NCI-H1436 treated with DMSO at 0.1 percent for 48 hours (cell line): ENCODE results near the gene ORC4.

ENCODE experiments used
- DNase-seq: peaks from one replicate; lab custom pipeline; 2025; lab: John Stamatoyannopoulos, UW

ORC4 gene

DNA sequence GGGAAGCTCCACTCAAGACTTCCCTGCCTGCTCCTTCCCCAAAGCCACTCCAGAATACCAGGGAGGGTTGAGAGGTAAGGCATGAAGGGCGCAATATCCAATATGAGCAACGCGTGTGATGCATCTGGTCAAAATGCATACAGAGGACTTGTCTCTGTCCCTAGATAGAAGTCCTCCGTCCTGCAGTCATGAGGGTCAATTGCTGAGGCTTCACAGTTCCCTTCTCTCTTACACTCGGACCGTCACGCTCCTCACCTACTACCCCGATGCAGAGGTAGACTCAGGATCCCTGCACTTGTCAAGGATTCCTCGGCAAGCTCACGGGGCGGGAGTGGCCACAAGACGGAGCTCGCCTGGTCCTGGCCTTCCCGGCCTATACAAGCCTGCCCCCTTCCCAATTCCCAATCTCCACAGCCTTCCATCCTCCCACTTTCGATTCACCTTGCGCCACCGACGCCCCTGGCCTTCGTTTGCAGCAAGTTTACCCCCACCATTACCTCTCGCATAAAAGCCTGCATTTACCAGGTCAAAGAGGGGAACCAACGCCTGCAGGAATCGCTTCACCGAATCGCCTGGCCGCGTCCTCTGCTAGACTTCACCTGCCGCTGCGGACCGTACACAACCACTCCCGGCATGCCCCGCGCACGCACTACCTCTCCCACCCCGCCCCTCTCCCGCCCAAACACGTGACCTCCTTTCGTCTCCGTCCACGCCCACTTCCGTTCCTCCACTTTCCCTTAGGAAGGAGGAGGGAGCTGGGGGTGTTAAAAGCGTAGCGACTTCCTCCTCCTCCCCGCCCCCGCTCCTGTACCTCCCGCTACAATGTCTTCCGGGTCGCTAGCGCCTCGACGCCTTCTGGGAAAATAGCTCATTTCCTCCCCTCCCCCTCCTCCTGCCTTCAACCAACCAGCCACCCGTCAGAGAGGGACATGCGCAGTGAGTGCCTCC, at the start of gene ORC4:
ORC4 (minus strand) TSS at position 627 of the 948 bp plus-strand sequence. CDS start 44,779 bp downstream, outside the sequence.
- DNase-seq = peak; percentile 96

DNA sequence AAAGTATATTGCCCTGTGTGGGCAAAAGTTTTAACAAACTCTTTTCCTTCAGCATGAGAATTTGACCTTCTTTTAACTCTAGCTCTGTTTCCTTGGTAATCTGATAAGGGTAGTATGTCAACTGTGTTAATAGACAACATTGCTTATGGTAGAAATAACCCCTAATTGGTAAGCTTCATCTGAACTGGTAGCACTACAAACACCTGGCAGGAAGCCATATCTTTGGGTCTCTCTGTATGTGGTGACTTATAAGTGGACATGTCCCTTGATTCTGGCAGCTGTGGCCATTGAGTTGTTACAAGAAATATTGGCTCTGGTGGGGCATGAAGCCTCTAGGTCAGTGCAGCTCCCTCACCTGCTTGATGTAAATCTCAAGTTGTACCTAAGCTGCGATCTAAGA, 47.3 kb upstream of the ORC4 start:
- DNase-seq = no peak

DNA sequence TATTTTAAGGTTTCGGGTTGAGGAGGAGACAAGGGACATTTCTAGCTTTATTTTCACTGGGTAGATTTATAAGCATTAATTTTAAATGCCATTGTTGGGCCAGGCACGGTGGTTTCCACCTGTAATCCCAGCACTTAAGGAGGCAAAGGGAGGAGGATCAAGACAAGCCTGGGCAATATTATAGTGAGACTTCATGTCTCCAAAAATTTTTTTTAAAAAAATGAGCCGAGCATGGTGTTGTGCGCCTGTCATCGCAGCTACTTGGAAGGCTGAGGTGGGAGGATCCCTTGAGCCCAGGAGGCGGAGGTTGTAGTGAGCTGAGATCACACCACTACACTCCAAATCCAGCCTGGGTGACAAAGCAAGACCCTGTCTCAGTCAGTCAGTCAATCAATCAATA, 45.4 kb upstream of the ORC4 start:
- no peak for DNase-seq

DNA sequence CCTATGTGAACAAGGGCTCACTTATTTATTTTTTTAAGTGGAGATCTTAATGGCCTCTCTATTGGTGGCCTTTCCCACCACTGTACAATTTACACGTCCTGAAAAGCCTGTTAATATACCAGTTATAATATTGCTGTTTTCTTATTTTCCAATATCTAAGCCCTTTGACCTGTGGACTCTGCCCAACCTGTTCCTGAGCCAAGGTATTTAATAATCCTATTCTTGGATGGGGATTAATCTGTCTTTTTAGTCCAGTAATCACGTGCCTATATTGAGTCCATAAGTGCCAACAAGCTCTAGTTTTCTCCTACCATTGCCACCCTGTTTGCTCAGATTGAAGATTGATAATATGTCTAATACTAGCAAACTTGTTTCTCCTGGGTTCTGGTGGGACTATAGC, 43.1 kb upstream of the ORC4 start:
- DNase-seq = no peak

DNA sequence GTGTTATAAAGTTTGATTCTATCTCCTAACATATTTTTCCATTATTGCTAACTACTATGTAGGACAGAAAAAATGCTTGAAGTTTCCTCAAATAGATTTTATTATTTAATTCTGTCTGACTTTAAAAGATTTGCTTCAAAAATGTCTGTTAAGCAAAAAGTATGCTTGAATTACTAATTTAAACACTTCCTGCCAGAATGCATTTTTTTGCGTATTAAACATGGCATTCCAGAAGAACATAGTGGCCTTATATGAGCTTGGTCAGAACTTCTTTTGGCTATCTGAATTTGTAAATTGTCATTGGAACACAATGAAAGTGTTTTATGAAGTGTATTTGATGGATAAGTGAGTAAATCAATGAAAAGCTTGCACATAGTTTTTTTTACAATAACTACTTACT, 38.1 kb upstream of the ORC4 start:
- DNase-seq = no peak

DNA sequence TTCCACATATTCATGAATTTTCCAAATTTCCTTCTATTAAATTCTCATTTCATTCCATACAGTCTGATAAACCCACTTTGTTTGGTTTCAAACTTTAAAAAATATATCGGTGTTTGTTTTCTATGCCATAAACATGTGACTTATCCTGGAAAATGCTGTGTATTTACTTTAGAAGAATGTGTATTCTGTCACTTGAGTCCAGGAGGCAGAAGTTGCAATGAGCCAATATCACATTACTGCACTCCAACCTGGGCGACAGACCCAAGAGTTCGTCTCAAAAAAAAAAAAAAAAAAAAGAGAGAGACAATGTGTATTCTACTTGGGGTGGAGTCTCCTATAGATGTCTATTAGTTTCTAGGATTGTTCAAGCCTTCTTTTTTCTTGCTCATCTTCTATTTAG, 32.1 kb upstream of the ORC4 start:
- no peak for DNase-seq

DNA sequence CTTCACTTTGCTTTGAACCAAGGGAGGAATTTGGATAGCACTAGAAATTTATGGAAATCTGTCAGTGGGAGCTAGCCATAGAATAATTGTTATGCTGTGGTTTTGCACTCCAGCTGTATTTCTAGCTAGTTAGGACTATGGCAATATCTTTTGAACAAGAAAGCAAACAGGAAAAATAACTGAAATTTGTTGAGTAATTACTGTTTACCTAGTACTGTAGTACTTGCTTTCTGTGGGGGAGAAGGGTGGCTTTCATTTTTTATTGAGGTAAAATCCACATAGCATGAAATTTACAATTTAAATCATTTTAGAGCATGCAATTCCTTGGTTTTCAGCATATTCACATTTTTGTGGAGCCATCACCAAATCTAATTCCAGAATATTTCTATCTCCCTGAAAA, 28.7 kb upstream of the ORC4 start:
- no peak for DNase-seq

DNA sequence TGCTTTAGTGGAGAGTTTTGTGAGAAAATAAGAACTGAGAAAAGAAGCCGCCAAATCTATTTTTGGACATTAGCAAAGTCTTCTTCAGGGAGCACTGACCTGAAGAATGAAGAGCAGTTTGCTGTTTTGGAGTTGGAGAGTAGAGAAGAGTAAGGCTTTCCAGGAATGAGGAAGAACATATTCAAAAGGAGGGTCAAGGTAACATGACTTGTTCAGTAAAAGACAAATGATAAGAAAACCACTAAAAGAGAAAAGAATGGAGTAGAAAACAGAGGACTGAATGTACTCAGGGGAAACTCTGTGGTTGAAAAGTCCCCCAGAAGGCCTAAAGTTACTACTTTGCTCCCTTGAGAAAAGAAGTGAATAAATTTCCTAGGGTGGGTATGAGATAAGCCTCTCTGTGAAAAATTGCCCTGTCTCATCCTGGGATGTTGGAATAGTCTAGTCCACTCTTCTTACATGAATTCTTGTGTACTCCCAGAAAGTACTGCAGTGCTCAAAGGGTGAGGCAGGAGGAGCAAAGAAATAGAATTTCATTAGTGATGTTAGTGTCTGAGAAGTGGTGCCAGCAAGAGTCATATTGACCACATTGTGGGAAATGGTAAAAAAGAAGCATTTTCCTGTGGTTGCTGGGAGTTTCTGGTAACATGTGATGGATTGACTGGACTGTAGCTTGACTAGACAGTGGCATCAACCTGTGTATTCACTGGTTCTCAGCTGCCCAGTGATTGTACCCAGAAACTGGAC, 28.1 kb upstream of the ORC4 start:
- no peak for DNase-seq

DNA sequence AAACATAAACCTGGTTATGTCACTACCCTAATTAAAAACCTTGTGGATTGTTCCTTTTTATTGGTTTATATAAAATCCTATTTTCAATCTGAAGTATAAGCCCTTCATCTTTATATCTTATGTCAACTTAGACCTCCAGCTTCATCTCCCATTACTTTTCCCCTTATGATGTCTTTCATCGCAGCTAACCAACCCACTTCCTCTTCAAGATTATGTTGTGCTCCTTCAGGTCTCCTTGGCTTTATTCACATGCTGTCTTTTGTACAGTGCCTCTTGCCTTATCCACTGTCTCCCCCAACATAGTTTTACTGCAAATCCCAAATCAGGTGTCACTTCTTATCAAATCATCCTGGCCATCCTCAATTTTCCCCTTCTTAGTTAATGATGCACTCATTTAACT, 26.3 kb upstream of the ORC4 start:
- DNase-seq = no peak

DNA sequence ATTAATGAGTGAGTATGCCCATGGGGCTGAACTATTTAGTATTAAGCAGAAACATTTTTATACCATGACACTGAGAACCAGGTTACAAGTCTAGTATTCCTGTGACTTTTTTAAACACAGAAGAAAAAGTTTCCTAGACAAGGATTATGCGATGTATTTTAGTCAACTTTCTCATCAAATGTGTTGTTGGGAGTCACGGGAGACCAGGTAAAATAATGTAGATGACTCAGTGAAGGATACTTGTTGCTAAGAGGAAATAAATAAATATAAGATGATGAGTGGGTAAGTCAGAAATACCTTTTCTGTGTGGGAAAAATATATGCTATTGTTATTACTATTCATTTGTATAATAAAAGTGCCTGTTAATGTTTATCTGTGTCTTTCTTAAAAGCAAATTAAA, 23.8 kb upstream of the ORC4 start:
- DNase-seq = no peak

DNA sequence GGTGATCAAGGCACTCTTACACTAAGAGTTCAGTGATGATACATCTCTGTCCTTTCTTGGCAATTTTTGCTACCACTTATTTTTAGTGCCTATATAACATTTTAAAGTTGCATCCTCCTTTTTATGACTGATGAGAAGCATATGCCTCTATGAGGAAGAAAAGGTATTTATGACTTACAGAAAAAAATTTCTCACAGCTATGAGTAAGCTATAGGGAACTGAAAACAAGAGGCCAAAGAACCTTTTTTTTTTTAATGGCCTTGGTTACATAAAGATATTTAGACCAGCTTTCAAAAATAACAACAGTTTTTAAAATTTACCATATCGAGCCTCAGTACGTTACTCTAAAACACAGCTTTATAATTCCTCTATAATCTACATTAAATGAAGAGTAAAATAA, 21.7 kb upstream of the ORC4 start:
- DNase-seq = no peak

DNA sequence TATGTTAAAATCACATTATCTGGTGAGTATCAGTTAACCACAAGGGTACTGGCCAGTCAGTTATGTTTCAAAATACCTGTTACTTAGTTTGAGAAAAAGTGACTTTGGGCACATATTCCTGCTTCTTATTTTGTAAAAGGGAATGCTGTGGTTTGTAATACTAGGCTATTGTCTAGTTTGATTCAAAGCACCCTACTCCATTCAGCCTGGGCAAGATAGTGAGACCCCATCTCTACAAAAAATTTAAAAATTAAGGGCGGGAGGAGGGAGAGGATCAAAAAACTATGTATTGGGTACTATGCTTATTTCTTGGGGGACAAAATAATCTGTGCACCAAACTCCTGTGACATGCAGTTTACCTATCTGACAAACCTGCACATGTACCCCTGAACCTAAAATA, 19.2 kb upstream of the ORC4 start:
- no peak for DNase-seq

DNA sequence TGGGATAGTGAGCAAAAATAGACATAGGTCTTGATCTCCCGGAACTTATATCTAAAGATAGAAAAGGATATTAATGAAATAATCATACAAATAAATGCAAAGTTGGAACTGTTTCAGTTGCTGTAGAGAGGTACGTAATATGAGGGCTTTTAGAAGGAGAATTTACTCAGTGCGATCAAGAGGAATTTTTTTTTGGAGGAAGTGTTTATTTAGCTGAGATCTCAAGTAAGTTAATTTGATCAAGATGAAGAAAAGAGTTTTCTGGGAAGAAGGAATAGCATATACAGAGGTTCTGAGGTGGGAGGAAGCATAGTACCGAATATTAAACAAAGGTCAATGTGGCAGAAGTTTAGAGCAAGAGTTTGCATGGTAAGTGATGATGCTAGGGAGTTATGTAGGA, 11.7 kb upstream of the ORC4 start:
- DNase-seq = no peak

DNA sequence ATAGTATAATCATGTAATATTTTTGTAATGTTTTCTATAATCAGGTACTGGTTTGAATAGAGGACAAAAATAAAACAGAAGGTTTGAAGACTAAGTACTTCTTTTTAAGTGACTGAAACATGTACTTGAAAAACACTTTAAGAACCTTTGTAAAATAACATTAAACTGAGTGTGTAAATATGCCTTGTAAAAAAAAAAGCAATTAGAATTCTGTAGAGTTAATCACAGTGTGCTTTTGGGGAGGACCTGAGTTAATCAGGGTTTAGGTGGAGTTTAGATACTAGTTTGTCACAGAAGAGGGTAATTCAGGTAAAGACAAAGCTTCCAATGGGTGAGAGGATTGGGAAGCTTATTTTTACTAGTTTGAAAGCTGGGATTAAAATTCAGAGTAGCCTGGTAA, 10.6 kb upstream of the ORC4 start:
- DNase-seq = no peak

DNA sequence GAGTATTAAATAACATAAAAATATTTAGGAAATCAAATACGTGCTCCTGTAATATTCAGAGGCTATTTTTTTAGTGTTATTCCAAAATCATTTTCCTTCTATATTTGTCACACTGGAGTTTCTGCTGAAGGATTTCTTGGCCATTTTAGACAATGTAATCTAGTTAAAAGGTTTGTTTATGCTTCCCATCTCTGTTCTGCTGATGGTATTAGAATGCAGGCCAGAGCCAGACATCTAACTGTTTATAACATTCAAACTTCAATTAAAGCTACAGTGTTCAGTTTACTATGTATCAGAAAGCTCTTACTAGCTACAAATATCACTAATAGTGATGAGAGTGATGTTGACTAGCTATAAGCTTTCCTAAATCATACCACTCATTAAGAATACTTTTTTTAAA, 8.2 kb upstream of the ORC4 start:
- DNase-seq = no peak

DNA sequence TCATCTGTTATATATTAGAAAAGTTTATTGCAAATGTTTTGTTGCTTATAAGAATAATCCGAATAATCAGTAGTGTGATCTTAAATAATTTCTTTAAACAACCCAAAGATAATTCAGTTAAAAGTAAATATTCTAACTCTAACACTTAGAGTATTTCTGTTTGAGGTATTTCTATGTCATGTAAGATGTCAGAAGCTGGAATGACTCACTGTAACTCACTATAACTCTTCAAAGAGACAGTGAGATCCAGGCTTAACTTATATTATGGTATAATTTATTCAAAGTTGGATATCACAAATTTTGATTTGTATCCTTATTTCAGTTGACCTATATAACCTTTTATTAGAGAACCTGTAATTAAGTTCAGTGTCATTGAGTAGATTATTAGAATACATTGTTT, 7.3 kb upstream of the ORC4 start:
- no peak for DNase-seq

DNA sequence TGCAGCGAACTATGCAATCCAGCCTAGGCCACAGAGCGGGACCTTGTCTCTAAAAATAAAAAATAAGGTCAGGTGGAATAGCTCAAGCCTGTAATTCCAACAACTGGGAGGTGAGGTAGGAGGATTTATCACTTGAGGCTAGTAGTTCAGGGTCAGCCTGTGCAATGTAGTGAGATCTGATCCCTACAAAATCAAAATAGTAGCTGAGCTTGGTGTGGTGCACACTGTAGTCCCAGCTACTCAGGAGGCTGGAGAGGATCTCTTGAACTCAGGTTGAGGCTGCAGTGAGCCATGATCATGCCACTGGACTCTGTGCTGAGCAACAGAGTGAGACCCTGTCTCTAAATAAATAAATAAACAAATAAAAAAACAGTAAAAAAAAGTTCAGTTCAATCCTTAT, 6.0 kb upstream of the ORC4 start:
- DNase-seq = no peak

DNA sequence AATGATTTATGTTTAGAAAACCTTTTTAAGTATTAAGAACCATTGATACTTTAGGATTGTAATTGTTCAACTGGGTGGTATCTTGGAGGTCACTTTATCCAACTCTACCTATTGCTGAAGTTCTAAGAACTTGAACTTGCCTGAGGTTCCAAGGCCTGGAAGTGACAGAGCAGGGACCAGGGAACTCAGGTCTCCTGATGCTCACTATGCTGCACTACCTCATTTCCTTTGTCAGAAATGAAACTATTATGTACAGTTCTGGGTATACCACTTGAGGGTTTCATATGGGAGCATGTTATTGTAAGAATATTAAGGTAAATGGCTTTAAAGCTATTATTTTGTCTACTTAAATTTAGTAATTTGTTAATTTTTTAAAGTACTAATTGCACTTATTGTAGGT, 3.3 kb upstream of the ORC4 start:
- no peak for DNase-seq

DNA sequence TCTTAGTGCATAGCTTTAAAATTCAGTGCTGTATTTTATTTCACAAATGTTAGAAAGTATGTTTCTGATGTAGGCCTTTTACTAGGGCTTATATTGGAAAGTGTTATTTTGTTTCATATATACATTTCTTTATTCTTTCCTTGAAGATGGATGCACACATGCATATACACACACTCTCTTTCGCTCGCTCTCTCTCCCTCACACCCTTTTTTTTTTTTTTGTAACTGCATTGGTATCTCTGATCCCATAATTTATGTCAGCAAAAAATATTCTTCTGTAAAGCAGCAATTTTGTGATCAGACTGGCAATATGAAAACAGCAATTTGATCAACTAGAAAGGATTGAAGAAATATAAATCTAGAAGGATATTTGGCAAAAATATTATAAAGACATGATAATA, 2.3 kb upstream of the ORC4 start:
- DNase-seq = no peak

DNA sequence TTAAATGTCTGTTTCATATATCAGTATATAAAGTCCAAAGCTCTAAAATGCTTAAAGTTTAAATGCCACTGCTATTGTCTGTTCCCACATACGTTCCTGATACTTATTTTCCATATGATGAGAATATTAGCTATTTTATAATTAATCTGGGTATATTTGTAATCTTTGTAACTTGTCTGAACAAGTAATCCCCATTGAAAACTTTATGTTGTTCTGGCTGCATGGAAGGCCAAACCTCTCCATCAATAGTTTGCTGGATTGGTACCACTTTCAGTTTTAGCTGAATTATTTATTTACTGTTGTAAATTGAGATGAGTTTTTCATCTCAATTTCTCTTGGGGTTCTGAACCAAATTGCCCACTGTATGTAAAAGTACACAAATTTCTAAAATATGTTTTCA, 1.8 kb upstream of the ORC4 start:
- no peak for DNase-seq

DNA sequence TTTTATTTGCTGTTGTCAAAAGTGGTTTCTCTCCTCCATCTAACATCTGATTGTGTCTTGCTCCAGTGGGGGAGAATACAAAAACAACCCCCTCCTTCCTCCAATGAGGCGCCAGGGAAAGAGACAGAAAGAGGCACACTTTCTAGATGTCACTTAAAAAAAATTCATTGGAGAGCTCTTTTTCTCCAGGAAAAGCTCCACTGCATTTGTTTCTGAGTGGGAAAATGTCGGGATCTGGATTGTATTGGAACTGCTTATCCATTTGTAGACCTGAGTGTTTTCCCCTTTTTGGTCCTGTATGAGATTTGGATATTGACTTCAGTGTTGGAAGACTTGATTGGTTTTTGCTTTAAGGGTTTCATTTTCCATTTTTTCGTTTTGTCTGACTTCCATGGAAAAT, 1.3 kb upstream of the ORC4 start:
- no peak for DNase-seq

DNA sequence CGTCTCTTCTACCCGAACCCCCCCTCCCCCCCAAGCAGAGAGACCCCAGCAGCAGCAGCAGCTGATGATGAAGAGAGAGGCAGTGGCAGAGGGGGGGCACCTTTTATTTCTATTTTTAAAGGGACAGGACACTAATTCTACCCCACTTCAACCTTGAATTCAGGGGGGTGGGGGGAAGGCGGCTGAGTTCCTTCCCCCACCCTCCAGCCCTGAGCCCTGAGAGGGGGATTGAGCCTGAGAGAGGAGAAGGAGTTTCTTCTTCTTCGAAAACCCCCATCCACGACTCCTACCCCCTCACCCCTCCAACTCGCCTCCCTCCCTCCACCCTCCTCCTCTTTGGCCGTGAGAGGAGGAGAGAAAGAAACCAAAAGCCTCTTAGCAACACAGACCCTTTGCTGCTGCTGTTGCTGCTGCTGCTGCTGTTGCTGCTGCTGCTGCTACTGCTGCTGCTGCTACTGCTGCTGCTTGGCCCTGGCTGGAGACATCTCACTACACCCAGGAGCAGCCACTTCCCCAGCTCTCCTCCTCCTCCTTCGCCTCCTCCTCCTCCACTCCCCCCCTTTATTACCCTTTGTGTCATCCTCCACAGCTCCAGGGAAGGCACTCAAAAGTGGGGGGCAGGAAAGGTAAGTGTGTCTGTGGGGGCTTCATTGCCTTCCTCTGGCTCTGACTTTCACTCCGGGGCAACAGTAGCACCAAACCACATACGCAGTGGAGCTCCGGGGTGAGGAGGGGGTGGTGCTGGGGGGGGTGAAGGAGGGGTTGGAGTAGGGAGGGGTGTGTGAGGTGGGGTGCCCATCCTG, 723 bp upstream of the ORC4 start, which contains the start of gene MBD5:
MBD5 (plus strand) TSS at position 33 of the 803 bp plus-strand sequence.
- no peak for DNase-seq

DNA sequence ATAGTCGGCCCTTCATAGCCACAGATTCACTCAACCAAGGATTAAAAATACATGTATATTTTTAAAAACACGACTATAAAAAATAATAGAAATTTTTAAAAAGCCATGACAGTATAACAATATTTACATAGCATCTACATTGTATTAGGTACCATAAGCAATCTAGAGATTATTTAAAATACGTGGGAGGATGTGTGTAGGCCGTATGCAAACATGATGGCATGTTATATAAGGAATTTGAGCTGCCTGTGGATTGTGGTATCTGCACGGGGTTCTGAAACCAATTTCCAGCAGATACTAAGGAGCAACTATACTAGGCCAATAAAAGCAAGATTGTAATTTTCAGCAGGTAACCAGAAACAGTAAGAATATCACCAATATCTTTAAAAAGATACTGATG, 5.9 kb downstream of the ORC4 start:
- DNase-seq = no peak
